GM13977 (cell line): ENCODE measurements around the gene HRG.

ENCODE experiments used
- DNase-seq: peaks from one replicate; pipeline ENCODE4 v3.0.0; 2012; ENCODE audit warnings: low spot score
- CTCF ChIP-seq: IDR thresholded peaks from 2 replicates; pipeline ENCODE4 v1.5.1; 2012; ENCODE audit warnings: mild to moderate bottlenecking, control low read depth; ENCODE audit not compliant: insufficient read depth; ENCODE audit errors: extremely low read depth, missing control alignments
- in situ Hi-C: fragments of 300-500 bp; cut with MboI; formaldehyde crosslinking; loops from one replicate; pipeline ENCODE4 v1.12.0; 2022; ENCODE audit warnings: low sequenced_read_pairs, low pct_unique_long_range_greater_than_20kb, mixed read lengths, inconsistent platforms; ENCODE audit not compliant: unreplicated experiment

The HRG gene

GRCh38 chr3:186669378-186670084 is 3.7 kb downstream of the HRG start:
- DNase-seq = no peak
- no peak for TF ChIP-seq CTCF
- in situ Hi-C loops = no loop called here

- no peak for TF ChIP-seq CTCF
- in situ Hi-C loops = no loop called here
- DNase-seq = no peak
Observed at GRCh38 chr3:186670155-186670554, 4.3 kb downstream of the HRG start.

- no peak for DNase-seq
- in situ Hi-C loops = no loop called here
- no peak for TF ChIP-seq CTCF
Observed at GRCh38 chr3:186671051-186671450, 5.2 kb downstream of the HRG start.

- in situ Hi-C loops = no loop called here
- DNase-seq = no peak
- TF ChIP-seq CTCF = no peak
Observed at GRCh38 chr3:186678604-186679003, 12.8 kb downstream of the HRG start.

GRCh38 chr3:186679151-186679550 is 13.3 kb downstream of the HRG start:
- no peak for DNase-seq
- no peak for TF ChIP-seq CTCF
- in situ Hi-C loops = no loop called here

- TF ChIP-seq CTCF = no peak
- no peak for DNase-seq
- in situ Hi-C loops = no loop called here
Observed at GRCh38 chr3:186680869-186681268, 15.1 kb downstream of the HRG start.
